Naive B cell (primary cell): ENCODE results near the gene CENPH. TPM values are rescaled to one million over a fixed set of nuclear protein-coding genes. Genes with fewer than 3 reads are reported as not detected.
"Not testable (repeated sequence)": the region's sequence is repeated elsewhere in the genome, so short reads cannot be mapped to it uniquely, and the experiment has no call there.

Experiments used
- ATAC-seq, 2 donors: fragments of 150-1000 bp; cut with Tn5 transposase; 2 replicates each; pipeline ENCODE4 v1.10.0; 2021; ENCODE audit warnings: low read depth in 2 of 2, mild to moderate bottlenecking in 2 of 2, moderate library complexity in 2 of 2
- DNase-seq: peaks from one replicate; pipeline ENCODE4 v3.0.0; 2022
- H3K27ac Mint-ChIP-seq, 6 donors: one replicate each; pipeline ENCODE4 v1.8.0; 2020 to 2022; ENCODE audit warnings: mild to moderate bottlenecking in 6 of 6, mixed read lengths in 6 of 6, moderate library complexity in 5 of 6, inconsistent platforms in 2 of 6
- H3K27me3 Mint-ChIP-seq, 3 donors: one replicate each; pipeline ENCODE4 v1.8.0; 2021 to 2022; ENCODE audit warnings: mixed read lengths in 3 of 3, mild to moderate bottlenecking in 1 of 3
- H3K36me3 Mint-ChIP-seq, 2 donors: one replicate each; pipeline ENCODE4 v1.8.0; 2020 to 2022; ENCODE audit warnings: mixed read lengths in 2 of 2, inconsistent platforms in 1 of 2, mild to moderate bottlenecking in 1 of 2
- H3K4me1 Mint-ChIP-seq, 3 donors: one replicate each; pipeline ENCODE4 v1.8.0; 2020 to 2022; ENCODE audit warnings: mixed read lengths in 3 of 3, inconsistent platforms in 1 of 3, mild to moderate bottlenecking in 1 of 3, moderate library complexity in 1 of 3
- H3K4me3 Mint-ChIP-seq, 8 donors: one replicate each; pipeline ENCODE4 v1.8.0; 2020 to 2022; ENCODE audit warnings: mild to moderate bottlenecking in 8 of 8, mixed read lengths in 8 of 8, moderate library complexity in 8 of 8, inconsistent platforms in 2 of 8
- H3K9me3 Mint-ChIP-seq, 7 donors: one replicate each; pipeline ENCODE4 v1.8.0; 2020 to 2022; ENCODE audit warnings: mixed read lengths in 7 of 7, mild to moderate bottlenecking in 5 of 7, inconsistent platforms in 2 of 7, moderate library complexity in 1 of 7
- polyA plus RNA-seq, 6 donors: library from polyadenylated mRNA; unstranded; fragments of 300-500 nt; fragmentation: Illumina TruSeq; gene quantifications; one replicate each; pipeline ENCODE4 v1.2.3, GENCODE V29; 2021; ENCODE audit warnings: low read depth in 6 of 6

The CENPH gene
- polyA plus RNA-seq, 6 donors from 2014 or later: 10.6 to 20.9 (median 14.8) TPM

- H3K27ac Mint-ChIP-seq: peak overlapping the region; percentile 97 to 99 (median 98)
- peak overlapping the region; percentile 96 to 99 (median 99) for H3K4me3 Mint-ChIP-seq
- DNase-seq: peak; percentile 92
- H3K9me3 Mint-ChIP-seq: no peaks in the 10 kb centered on the region
- H3K36me3 Mint-ChIP-seq: no peaks in the 10 kb centered on the region
- ATAC-seq: peak; percentile 87 to 89
- peaks cover 5 to 38% (median 12%) of the 10 kb centered on the region in 3 donors for H3K4me1 Mint-ChIP-seq
- no peaks in the 10 kb centered on the region for H3K27me3 Mint-ChIP-seq
Measured at GRCh38 chr5:69217548-69218526, 28.5 kb downstream of the CENPH start.

GRCh38 chr5:69219939-69220338 is 30.6 kb downstream of the CENPH start:
- no peaks in the 10 kb centered on the region for H3K9me3 Mint-ChIP-seq
- ATAC-seq (no peak), DNase-seq (no peak)
- peak overlapping the region in 3 of 8 donors; percentile 12 to 69 (median 58) for H3K4me3 Mint-ChIP-seq
- no peaks in the 10 kb centered on the region for H3K27me3 Mint-ChIP-seq
- peak overlapping the region in 1 of 6 donors; percentile 86 for H3K27ac Mint-ChIP-seq
- no peaks in the 10 kb centered on the region for H3K36me3 Mint-ChIP-seq
- H3K4me1 Mint-ChIP-seq: peaks cover 5 to 38% (median 12%) of the 10 kb centered on the region in 3 donors

GRCh38 chr5:69220371-69220770 is 31.0 kb downstream of the CENPH start:
- H3K27me3 Mint-ChIP-seq, ATAC-seq, H3K27ac Mint-ChIP-seq, DNase-seq, H3K9me3 Mint-ChIP-seq, H3K36me3 Mint-ChIP-seq: not testable (repeated sequence)
- H3K4me3 Mint-ChIP-seq: peak overlapping the region in 2 of 8 donors; percentile 12 to 58
- peaks cover 5 to 38% (median 12%) of the 10 kb centered on the region in 3 donors for H3K4me1 Mint-ChIP-seq

GRCh38 chr5:69220833-69221232 is 31.4 kb downstream of the CENPH start:
- not testable (repeated sequence) for DNase-seq, ATAC-seq, H3K27me3 Mint-ChIP-seq, H3K4me3 Mint-ChIP-seq, H3K9me3 Mint-ChIP-seq, H3K36me3 Mint-ChIP-seq
- Mint-ChIP-seq H3K4me1 (peaks cover 5 to 36% (median 12%) of the 10 kb centered on the region in 3 donors), H3K27ac (peak overlapping the region in 1 of 6 donors; percentile 37)

- H3K27ac Mint-ChIP-seq: no peak overlapping the region
- no peaks in the 10 kb centered on the region for H3K9me3 Mint-ChIP-seq
- DNase-seq (no peak), ATAC-seq (no peak)
- H3K36me3 Mint-ChIP-seq: no peaks in the 10 kb centered on the region
- H3K4me3 Mint-ChIP-seq: no peak overlapping the region
- H3K4me1 Mint-ChIP-seq: peaks cover 0 to 17% (median 5%) of the 10 kb centered on the region in 3 donors
- no peaks in the 10 kb centered on the region for H3K27me3 Mint-ChIP-seq
Measured at GRCh38 chr5:69224520-69224919, 35.1 kb downstream of the CENPH start.

- peaks cover 0 to 11% (median 5%) of the 10 kb centered on the region in 3 donors for H3K4me1 Mint-ChIP-seq
- DNase-seq (no peak), ATAC-seq (no peak)
- no peaks in the 10 kb centered on the region for H3K27me3 Mint-ChIP-seq
- no peaks in the 10 kb centered on the region for H3K9me3 Mint-ChIP-seq
- no peaks in the 10 kb centered on the region for H3K36me3 Mint-ChIP-seq
- no peak overlapping the region for H3K4me3 Mint-ChIP-seq
- H3K27ac Mint-ChIP-seq: peak overlapping the region in 1 of 6 donors; percentile 33
Measured at GRCh38 chr5:69225860-69226259, 36.5 kb downstream of the CENPH start.

- Mint-ChIP-seq H3K4me1 (peaks cover 0 to 12% (median 0%) of the 10 kb centered on the region in 3 donors), H3K27ac (no peak overlapping the region), H3K36me3 (no peaks in the 10 kb centered on the region), H3K9me3 (no peaks in the 10 kb centered on the region), H3K4me3 (no peak overlapping the region), H3K27me3 (no peaks in the 10 kb centered on the region)
- ATAC-seq: no peak
- no peak for DNase-seq
Measured at GRCh38 chr5:69230181-69230580, 40.8 kb downstream of the CENPH start.

- Mint-ChIP-seq H3K4me1 (peaks cover 4 to 22% (median 10%) of the 10 kb centered on the region in 3 donors), H3K27me3 (no peaks in the 10 kb centered on the region), H3K4me3 (peak overlapping the region in 1 of 8 donors; percentile 90), H3K36me3 (no peaks in the 10 kb centered on the region), H3K9me3 (no peaks in the 10 kb centered on the region), H3K27ac (no peak overlapping the region)
- ATAC-seq (no peak), DNase-seq (no peak)
Measured at GRCh38 chr5:69231281-69231680, 41.9 kb downstream of the CENPH start.

- no peaks in the 10 kb centered on the region for H3K36me3 Mint-ChIP-seq
- peaks cover 6 to 24% (median 15%) of the 10 kb centered on the region in 3 donors for H3K4me1 Mint-ChIP-seq
- ATAC-seq (no peak), DNase-seq (no peak)
- H3K27me3 Mint-ChIP-seq: no peaks in the 10 kb centered on the region
- H3K27ac Mint-ChIP-seq: peak overlapping the region in 1 of 6 donors; percentile 56
- no peaks in the 10 kb centered on the region for H3K9me3 Mint-ChIP-seq
- H3K4me3 Mint-ChIP-seq: peak overlapping the region in 2 of 8 donors; percentile 16 to 90
Measured at GRCh38 chr5:69231851-69232250, 42.5 kb downstream of the CENPH start.

GRCh38 chr5:69234457-69235268 is 45.3 kb downstream of the CENPH start, which contains the start of gene CDK7:
Gene CDK7, plus strand, starts transcription at chr5:69234886. Its CDS starts 90 bp downstream, at chr5:69234976.
- Mint-ChIP-seq H3K36me3 (peaks cover 0 to 10% of the 10 kb centered on the region in 2 donors), H3K27ac (peak within 1 kb of the TSS; percentile 81 to 96 (median 92)), H3K27me3 (no peaks in the 10 kb centered on the region), H3K4me3 (peak within 1 kb of the TSS; percentile 90 to 98 (median 97)), H3K4me1 (peaks cover 17 to 46% (median 31%) of the 10 kb centered on the region in 3 donors), H3K9me3 (no peaks in the 10 kb centered on the region)
- ATAC-seq (peak; percentile 100), DNase-seq (peak; percentile 90)

GRCh38 chr5:69236733-69237132 is 47.4 kb downstream of the CENPH start:
- Mint-ChIP-seq H3K4me1 (peaks cover 25 to 46% (median 33%) of the 10 kb centered on the region in 3 donors), H3K27ac (peak overlapping the region in 3 of 6 donors; percentile 60 to 88 (median 88)), H3K36me3 (peaks cover 10 to 16% of the 10 kb centered on the region in 2 donors), H3K4me3 (peak overlapping the region; percentile 42 to 91 (median 72))
- not testable (repeated sequence) for H3K9me3 Mint-ChIP-seq, DNase-seq, ATAC-seq, H3K27me3 Mint-ChIP-seq

GRCh38 chr5:69237877-69238276 is 48.5 kb downstream of the CENPH start:
- peaks cover 14 to 16% of the 10 kb centered on the region in 2 donors for H3K36me3 Mint-ChIP-seq
- H3K4me1 Mint-ChIP-seq: peaks cover 33 to 46% (median 38%) of the 10 kb centered on the region in 3 donors
- no peak for DNase-seq
- ATAC-seq: no peak
- H3K27ac Mint-ChIP-seq: peak overlapping the region in 1 of 6 donors; percentile 47
- no peaks in the 10 kb centered on the region for H3K9me3 Mint-ChIP-seq
- H3K27me3 Mint-ChIP-seq: no peaks in the 10 kb centered on the region
- H3K4me3 Mint-ChIP-seq: peak overlapping the region in 3 of 8 donors; percentile 24 to 90 (median 51)

GRCh38 chr5:69238760-69239251 is 49.4 kb downstream of the CENPH start:
- peaks cover 14 to 16% of the 10 kb centered on the region in 2 donors for H3K36me3 Mint-ChIP-seq
- H3K9me3 Mint-ChIP-seq: no peaks in the 10 kb centered on the region
- DNase-seq: no peak
- H3K4me1 Mint-ChIP-seq: peaks cover 38 to 52% (median 39%) of the 10 kb centered on the region in 3 donors
- no peaks in the 10 kb centered on the region for H3K27me3 Mint-ChIP-seq
- no peak for ATAC-seq
- peak overlapping the region in 2 of 8 donors; percentile 64 to 90 for H3K4me3 Mint-ChIP-seq
- H3K27ac Mint-ChIP-seq: peak overlapping the region in 3 of 6 donors; percentile 38 to 69 (median 46)
